ENCODE measurements around the gene DLL3.
"Not testable (repeated sequence)": the region's sequence is repeated elsewhere in the genome, so short reads cannot be mapped to it uniquely, and the experiment has no call there.

The DLL3 gene, protein sequence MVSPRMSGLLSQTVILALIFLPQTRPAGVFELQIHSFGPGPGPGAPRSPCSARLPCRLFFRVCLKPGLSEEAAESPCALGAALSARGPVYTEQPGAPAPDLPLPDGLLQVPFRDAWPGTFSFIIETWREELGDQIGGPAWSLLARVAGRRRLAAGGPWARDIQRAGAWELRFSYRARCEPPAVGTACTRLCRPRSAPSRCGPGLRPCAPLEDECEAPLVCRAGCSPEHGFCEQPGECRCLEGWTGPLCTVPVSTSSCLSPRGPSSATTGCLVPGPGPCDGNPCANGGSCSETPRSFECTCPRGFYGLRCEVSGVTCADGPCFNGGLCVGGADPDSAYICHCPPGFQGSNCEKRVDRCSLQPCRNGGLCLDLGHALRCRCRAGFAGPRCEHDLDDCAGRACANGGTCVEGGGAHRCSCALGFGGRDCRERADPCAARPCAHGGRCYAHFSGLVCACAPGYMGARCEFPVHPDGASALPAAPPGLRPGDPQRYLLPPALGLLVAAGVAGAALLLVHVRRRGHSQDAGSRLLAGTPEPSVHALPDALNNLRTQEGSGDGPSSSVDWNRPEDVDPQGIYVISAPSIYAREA

DNA sequence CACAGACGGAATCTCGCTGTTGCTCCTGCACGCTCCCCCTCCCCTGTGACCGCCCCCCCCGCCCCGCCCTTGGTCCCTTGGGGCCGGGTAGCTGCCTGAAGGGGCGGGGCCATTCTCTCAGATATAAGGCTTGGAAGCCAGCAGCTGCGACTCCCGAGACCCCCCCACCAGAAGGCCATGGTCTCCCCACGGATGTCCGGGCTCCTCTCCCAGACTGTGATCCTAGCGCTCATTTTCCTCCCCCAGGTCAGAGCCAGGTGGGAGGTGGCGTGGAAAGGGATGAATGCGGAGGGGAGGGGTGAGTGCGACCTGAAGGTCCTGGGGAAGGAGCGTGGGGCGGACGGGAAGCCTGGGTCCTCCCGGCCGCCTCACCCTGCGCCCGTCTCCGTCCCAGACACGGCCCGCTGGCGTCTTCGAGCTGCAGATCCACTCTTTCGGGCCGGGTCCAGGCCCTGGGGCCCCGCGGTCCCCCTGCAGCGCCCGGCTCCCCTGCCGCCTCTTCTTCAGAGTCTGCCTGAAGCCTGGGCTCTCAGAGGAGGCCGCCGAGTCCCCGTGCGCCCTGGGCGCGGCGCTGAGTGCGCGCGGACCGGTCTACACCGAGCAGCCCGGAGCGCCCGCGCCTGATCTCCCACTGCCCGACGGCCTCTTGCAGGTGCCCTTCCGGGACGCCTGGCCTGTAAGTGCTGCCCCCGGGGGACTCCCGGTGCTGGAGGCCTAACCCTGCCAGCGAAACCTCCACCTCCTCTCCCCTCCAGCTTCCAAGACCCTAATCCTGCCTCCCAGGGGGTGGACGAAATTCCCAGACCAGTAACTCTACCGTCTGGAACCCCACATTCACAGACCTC, at the start of gene DLL3:
TSS of gene DLL3 (plus strand) at position 150 of the 845 bp plus-strand sequence. CDS start at position 178, 28 bp downstream.
- no peak for FAIRE-seq

DNA sequence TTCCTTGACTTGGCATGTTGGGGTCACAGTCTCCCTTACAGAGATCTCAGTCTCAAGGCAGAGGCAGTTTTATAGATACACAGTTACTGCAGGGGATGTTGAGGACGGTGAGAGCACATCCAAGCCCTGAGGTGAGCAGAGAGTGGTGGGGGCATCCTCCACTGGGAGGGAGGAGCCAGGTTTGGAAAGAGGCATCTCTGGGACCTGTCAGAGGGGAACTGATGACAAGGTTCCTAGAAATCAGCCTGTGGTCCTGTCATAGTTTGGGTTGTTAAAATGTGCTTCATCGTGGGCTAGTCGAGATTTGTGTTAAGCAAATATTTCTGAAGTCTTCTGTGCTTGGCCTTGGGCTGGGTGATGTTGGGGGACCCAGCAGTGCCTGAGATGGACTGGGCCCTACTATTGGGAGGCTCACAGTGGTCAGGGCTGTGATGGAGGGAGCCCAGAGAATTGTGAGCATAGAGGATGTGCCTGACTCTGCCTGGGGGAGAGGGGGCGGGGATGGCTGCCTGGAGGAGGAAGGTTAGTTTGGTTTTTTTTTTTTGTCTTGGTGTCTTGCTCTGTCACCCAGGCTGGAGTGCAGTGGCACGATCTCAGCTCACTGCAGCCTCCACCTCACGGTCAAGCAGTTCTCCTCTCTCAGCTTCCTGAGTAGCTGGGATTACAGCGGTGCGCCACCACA, 49.5 kb upstream of the DLL3 start:
- FAIRE-seq = no peak

DNA sequence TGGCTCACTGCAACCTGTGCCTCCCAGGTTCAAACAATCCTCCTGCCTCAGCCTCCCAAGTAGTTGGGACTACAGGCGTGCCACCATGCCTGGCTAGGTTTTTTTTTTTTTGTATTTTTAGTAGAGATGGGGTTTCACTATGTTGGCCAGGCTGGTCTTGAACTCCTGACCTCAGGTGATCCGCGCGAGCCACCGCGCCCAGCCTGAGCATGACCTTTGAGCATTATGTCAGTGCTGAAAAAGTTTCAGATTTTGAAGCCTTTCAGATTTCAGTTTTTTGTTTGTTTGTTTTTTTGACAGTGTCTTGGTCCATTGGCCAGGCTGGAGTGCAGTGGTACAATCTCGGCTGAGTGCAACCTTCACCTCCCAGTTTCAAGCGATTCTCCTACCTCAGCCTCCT, 47.5 kb upstream of the DLL3 start:
- not testable (repeated sequence) for FAIRE-seq

DNA sequence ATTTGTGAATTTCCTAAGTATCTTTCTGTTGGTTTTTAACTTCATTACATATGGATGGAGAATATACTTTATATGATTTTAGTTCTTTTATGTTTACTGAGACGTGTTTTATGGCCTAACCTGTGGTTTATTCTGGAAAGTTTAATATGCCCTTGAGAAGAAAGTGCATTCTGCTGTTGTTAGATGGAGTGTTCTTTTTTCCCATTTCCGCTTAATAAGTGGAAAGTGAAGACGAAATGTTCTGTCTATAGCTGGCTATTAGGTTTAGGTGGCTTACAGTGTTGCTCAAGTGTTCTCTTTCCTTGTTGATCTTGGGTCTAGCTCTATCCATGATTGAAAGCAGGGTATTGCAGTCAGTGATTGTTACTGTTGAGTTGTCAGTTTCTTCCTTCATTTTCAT, 35.3 kb upstream of the DLL3 start:
- peak; percentile 41 for FAIRE-seq

DNA sequence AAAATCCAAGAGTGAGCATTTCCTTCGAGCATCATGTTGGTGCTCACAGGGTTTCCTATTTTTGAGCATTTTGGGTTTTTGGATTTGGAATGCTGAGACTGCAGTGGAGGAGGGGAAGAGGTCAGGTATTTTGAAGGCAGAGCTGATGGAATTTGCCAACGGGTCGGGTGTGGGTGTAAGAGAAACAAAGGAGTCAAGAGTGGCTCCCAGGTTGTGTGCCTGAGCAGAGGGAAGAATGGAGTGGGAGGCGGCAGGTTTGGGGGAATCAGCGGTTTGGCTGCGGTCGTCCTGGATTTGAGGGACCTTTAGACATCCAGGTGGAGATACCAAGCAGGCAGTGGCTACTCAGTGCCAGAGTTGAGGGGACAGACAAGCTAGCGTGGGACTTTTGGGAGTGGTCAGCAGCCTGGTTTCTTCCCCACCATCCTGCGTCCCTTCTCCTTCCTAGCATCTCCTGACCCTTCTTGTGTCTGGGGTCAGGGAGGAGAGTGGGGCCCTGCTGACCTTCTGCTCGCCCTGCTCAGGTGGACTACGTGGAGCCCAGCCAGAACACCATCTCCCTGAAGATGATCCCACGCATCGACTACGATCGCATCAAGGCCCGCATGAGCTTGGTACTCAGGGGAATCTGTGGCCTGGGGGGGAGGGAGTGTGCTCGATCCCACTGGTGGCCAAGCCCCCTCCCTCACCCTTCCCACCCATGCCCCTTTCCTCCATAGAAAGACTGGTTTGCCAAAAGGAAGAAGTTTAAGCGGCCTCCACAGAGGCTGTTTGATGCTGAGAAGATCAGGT, 32.6 kb upstream of the DLL3 start:
- no peak for FAIRE-seq

DNA sequence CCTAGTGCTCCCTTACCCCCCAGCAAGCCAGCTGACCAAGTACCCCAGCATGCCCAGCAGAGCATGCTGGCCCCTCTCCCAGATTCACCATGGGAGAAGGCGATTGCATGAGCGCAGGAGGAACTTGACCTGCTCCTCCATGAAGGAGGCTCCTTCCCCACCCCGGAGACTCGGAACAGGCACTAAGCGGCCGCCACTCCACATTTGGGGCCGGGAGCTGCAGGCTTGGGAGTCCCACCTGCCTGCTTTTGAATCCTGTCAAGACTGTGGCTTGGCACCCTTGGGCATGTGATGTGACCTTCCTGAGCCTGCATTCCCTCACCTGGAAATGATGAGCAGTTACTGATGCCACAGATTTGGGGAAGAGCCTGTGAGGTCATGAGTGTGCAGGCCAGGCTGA, 30.8 kb upstream of the DLL3 start:
- FAIRE-seq = no peak

DNA sequence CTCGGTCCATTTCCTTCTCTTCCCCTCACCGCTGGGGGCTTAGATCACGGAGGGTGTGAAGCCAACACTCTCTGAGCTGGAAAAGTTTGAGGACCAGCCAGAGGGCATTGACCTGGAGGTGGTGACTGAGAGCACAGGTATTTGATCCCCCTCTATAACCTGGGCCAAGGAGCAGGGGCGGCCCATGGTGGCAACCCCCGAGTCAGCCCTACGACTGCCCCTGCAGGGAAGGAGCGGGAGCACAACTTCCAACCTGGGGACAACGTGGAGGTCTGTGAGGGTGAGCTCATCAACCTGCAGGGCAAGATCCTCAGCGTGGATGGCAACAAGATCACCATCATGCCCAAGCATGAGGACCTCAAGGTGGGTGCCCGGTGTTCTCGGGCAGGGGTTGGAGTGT, 29.7 kb upstream of the DLL3 start:
- no peak for FAIRE-seq

DNA sequence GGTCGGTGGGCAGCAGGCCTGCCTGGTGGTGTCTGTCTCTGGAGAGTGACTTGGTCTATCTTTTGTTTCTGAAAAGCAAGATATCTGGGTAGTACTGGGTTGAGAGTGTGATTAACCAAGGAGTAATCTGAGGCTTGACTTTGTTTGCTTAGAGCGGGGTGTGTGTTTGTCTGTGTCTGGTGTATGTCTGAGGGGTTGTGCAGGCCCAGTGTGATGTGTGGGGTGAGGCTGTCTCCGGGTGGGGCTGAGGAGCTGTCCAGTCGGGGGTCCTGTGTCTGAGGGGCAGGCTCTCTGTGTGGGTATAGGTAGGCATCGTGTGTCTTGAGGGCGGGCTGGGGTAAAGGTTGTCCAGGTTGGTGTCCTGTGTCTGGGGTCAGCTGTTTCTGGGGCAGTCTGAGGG, 29.2 kb upstream of the DLL3 start:
- no peak for FAIRE-seq

DNA sequence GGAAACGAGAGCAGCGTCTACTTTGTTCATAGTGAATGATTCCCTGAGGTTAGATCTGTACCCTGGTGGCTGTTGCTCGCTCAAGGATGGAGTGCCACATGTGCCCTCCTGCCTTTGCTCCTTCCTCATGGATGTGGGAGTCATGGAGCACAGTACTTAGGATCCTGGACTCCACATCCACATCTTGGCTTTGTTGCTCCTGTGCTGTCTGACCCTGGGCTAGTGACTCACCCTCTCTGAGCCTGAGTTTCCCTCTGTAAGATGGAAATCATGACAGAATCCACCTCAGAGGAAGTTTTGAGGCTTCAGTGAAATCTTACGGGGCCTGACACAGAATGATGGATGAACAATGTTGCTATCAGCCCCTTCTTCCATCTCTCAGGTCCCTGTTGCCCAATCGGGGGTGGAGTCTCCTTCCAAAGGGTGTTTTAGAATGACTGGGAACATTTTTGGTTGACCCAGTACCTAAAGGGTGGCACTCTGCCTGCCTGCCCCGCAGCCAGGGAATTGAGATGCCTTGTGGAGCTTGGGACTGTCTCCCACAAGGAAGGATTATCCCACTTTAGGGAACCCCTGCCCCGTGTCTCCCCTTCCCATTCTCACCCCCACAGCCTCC, 27.9 kb upstream of the DLL3 start:
- no peak for FAIRE-seq

DNA sequence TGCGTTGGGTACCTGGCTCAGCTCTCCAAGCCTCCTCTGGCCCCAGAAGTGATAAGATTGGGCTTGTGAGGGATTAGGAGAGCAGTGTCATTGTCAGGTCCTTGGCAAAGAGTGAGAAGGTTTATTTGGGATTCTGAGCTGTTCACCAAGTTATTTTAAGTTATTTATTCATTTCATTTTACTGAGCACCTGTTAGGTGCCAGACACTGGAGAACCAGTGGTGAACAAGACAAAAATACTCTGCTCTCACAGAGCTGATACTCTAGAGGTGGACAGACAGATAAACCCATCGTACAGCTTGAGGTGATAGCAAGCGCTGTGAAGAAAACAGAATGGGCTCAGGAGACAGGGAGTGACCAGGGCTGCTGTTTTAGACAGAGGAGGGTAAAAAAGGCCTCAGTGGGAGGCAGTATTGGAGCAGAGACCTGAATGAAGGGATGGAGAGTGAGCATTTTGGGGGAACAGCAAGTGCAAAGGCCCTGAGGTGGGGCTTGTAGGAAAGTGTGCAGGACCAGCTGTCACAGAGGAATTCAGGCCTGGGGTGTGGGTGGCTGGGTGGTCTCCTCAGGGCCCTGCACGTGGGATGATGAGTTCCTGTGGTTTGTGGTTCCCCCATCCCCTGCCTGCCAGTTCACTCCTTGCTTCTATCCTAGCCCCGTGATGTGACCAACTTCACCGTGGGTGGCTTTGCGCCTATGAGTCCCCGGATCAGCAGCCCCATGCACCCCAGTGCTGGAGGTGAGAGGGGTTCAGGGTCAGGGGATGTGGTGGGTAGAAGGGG, 26.8 kb upstream of the DLL3 start:
- no peak for FAIRE-seq

DNA sequence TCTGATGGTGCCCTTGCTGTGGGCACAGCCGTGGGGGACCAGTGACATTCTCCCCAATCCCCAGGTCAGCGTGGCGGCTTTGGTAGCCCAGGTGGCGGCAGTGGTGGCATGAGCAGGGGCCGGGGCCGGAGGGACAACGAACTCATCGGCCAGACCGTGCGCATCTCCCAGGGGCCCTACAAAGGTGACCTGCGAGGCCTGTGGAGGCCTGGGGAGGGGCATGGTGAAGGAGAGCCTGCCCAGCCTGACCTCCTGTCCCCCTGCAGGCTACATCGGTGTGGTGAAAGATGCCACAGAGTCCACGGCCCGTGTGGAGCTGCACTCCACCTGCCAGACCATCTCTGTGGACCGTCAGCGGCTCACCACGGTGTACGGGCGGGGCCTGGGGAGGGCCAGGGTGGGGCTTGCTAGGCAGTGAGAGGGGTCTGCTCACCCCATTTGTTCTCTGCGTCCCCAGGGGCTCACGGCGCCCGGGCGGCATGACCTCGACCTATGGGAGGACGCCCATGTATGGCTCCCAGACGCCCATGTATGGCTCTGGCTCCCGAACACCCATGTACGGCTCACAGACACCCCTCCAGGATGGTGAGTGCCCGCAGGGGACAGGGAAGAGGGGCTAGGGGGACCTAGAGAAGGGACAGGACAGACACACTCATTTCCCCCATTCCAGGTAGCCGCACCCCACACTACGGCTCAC, 25.9 kb upstream of the DLL3 start:
- no peak for FAIRE-seq

DNA sequence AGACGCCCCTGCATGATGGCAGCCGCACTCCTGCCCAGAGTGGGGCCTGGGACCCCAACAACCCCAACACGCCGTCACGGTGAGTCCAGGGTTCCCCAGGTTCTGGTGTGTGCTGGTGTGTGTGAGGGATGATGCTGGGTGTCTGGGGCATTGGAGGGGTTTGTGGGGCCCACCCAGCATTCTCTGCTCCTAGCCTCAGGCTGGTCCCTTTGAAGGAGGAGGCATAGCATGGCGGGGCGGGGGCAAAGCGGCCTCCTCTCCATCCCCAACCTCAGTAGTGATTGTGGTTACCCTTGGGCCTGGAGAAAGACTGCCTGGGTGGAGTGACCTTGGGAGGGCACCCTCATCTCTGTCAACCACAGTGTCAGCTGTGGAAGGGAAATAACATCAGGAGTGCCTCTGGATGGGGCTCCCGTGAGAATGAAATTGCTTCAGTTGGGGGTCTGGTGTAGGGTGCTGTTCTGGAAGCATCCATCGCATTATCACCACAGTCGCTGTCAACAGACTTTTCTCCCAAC, 25.2 kb upstream of the DLL3 start:
- no peak for FAIRE-seq

DNA sequence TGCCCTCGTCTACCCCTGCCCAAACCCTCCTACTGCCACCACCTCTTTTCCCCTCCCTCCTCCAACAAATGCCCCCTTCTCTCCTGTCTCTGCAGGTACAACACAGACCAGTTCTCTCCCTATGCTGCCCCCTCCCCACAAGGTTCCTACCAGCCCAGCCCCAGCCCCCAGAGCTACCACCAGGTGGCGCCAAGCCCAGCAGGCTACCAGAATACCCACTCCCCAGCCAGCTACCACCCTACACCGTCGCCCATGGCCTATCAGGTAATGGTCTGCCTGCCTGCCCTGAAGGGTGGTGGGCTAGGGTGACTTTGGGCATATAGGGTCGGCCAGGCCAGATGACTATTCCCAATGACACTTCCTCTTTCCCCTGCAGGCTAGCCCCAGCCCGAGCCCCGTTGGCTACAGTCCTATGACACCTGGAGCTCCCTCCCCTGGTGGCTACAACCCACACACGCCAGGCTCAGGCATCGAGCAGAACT, 24.6 kb upstream of the DLL3 start:
- no peak for FAIRE-seq

DNA sequence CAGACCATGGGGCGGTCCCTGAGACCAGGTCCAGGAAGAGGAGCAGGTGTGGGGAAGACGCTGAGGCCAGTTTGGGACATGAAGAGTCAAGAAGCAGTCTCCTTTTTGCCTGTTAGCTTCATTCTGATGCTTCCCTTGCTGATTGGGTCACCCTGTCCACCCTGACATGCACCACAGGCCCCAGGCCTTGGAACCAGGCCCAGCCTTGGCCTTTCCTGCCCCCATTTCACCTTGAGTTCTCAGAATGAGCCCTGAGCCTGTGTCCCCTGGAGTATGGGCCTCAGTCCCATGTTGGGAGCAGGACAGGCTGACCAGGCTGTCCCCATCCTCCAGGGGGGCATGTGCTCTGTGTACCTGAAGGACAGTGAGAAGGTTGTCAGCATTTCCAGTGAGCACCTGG, 23.0 kb upstream of the DLL3 start:
- no peak for FAIRE-seq

DNA sequence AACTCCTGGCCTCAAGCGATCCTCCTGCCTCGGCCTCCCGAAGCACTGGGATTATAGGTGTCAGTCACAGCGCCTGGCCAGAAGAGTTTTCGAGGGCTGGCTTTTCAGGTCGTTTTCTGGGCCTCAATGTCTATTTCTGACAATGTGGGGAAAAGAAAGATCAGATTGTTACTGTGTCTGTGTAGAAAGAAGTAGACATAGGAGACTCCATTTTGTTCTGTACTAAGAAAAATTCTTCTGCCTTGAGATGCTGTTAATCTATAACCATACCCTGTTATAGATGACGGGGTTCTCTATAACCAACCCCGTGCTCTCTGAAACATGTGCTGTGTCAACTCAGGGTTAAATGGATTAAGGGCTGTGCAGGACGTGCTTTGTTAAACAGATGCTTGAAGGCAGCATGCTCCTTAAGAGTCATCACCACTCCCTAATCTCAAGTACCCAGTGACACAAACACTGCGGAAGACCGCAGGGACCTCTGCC, 19.4 kb upstream of the DLL3 start:
- not testable (repeated sequence) for FAIRE-seq

DNA sequence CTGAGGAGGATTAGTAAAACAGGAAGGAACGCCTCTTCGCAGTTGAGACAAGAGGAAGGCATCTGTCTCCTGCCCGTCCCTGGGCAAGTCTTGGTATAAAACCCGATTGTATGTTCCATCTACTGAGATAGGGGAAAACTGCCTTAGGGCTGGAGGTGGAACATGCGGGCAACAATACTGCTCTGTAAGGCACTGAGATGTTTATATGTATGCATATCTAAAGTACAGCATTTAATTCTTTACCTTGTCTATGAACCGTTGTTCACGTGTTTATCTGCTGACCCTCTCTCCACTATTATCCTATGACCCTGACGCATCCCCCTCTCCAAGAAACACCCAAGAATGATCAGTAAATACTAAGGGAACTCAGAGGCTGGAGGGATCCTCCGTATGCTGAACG, 18.8 kb upstream of the DLL3 start:
- FAIRE-seq = no peak

DNA sequence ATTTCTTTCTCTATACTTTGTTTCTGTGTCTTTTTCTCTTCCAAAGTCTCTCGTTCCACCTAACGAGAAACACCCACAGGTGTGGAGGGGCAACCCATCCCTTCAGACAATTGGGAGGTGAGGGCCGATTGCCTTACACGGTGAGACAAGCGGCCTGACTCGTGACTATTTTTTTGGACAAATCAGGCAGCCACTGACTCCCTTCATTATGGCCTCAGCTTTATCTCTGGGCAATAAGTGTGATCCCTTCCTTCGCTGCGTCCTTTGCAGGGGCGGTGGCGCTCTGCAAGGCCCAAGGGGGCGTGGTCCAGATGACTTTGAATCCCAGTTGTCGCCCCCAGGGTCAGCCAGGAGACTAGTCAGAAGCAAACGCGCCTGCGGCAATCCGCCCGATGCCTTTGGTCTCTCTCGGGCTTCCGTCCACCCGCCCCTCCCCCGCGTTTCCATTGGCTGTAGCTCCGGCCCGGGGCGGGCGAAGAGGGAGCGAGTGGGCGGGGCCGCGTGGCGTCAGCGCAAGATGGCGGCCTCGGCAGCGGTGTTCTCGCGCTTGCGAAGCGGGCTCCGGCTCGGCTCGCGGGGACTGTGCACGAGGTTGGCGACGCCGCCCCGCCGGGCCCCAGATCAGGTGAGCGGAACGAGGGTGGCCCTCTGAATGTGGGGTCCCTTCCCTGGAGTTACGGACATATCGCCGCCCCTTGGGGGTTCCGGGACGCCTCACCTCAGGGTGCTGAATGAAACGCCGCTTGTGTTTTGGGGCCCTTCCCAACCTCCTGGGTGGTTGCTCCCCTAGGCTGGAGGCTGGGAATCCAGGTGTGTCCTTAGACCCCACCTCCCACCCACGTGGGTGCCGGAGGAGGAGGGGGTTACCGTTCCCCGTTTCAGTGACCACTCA, 18.2 kb upstream of the DLL3 start, which contains the start of gene TIMM50:
TSS of gene TIMM50 (plus strand) at position 502 of the 892 bp plus-strand sequence. CDS start at position 518, 16 bp downstream.
- peak; percentile 97 for FAIRE-seq

DNA sequence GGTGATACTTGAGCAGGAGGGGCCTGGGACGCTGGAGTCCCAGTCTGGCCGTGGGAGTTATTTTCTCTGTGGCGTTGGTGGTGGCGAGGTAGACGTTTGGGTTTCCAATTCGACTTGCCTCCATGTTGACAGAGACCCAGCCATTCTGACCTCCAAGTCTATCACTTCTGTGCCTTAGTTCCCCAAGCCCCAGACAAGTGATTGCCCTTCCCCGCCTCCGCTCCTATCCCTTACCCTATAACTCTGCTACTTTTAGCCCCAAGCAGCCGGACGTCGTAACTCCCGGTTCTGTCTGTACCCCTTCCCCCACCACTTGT, 17.6 kb upstream of the DLL3 start:
- FAIRE-seq = no peak

DNA sequence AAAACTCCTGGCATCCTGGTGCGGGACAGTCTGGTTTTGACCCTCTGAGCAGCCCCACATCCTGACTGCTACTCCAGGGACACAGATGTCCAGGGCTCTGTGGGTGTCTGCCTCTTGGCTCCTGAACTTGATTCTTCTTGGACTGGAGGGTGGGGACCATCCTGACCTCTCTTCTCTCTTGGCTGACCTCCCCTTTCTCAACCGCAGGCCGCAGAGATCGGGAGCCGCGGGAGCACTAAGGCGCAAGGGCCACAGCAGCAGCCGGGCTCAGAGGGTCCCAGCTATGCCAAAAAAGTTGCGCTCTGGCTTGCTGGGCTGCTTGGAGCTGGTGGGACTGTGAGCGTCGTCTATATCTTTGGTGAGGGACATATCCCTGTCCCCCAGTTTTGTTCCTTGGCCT, 17.1 kb upstream of the DLL3 start:
- FAIRE-seq = no peak
